ENCODE data around the gene GALNTL6. TPM values are rescaled to one million over a fixed set of nuclear protein-coding genes. Genes with fewer than 3 reads are reported as not detected.
"Not testable (repeated sequence)": the region's sequence is repeated elsewhere in the genome, so short reads cannot be mapped to it uniquely, and the experiment has no call there.

The GALNTL6 gene
- total and polyA plus RNA-seq, 2 experiments from 2014 or later = 0.38 to 0.40 TPM

- not testable (repeated sequence) for H3K79me2 ChIP-seq (replicated peaks; ENCODE audit: insufficient read depth); H3K9me2 ChIP-seq (ENCODE audit: insufficient read depth); DNase-seq (ENCODE audit: low spot score); H3K27me3 ChIP-seq (ENCODE audit: insufficient read depth); H3K4me1 ChIP-seq (ENCODE audit: insufficient read depth); H2AFZ ChIP-seq; H3K4me3 Mint-ChIP-seq; H3K27ac Mint-ChIP-seq; H4K20me1 ChIP-seq (replicated peaks; ENCODE audit: insufficient read depth); H3K27me3 Mint-ChIP-seq (ENCODE audit: insufficient read depth, low read depth, poor library complexity); H3K36me3 Mint-ChIP-seq (ENCODE audit: low read depth); H3K4me3 ChIP-seq; H3F3A ChIP-seq (replicated peaks; ENCODE audit: low read depth); H3K4me2 ChIP-seq; H3K27ac ChIP-seq (ENCODE audit: low read depth); H3K4me1 Mint-ChIP-seq; ATAC-seq; H3K36me3 ChIP-seq (ENCODE audit: insufficient read depth)
- peaks cover 36% of the 10 kb centered on the region for H3K9me3 Mint-ChIP-seq
Measured at GRCh38 chr4:172917403-172917802, 1104.2 kb downstream of the GALNTL6 start.

- no peaks in the 10 kb centered on the region for H4K20me1 ChIP-seq (replicated peaks; ENCODE audit: insufficient read depth)
- no peak for TF ChIP-seq POLR2AphosphoS5 (IDR thresholded peaks at IDR 0.05; ENCODE audit: low read depth)
- no peak for TF ChIP-seq CREB1 (CRISPR knock-in tag; IDR thresholded peaks at IDR 0.05; ENCODE audit: low read depth)
- no peak for TF ChIP-seq JUNB (IDR thresholded peaks at IDR 0.05; ENCODE audit: unreplicated experiment)
- TF ChIP-seq ZNF114 (CRISPR knock-in tag; IDR thresholded peaks at IDR 0.05) = no peak
- TF ChIP-seq CTCF (conservative IDR thresholded peaks at IDR 0.05; ENCODE audit: low read depth in 2 of 2) = no peak
- TF ChIP-seq EZH2phosphoT487 (IDR thresholded peaks at IDR 0.05; ENCODE audit: unreplicated experiment) = no peak
- no peak for TF ChIP-seq ZNF331 (CRISPR knock-in tag; IDR thresholded peaks at IDR 0.05; ENCODE audit: low read depth)
- H3F3A ChIP-seq (replicated peaks; ENCODE audit: low read depth) = no peaks in the 10 kb centered on the region
- ATAC-seq (no peak), DNase-seq (ENCODE audit: low spot score) (no peak)
- no peak overlapping the region for H3K4me3 ChIP-seq
- H2AFZ ChIP-seq = no peak overlapping the region
- no peaks in the 10 kb centered on the region for H3K27me3 ChIP-seq (ENCODE audit: insufficient read depth)
- H3K4me1 ChIP-seq (ENCODE audit: insufficient read depth) = peaks cover 2% of the 10 kb centered on the region; the same call in 1 of the 2 replicates
- H3K9me3 Mint-ChIP-seq = peaks cover 23% of the 10 kb centered on the region
- no peak overlapping the region for H3K4me2 ChIP-seq
- no peak overlapping the region for H3K27ac ChIP-seq (ENCODE audit: low read depth)
- no peaks in the 10 kb centered on the region for H3K79me2 ChIP-seq (replicated peaks; ENCODE audit: insufficient read depth)
- no peaks in the 10 kb centered on the region; the same call in 1 of the 2 replicates for H3K36me3 ChIP-seq (ENCODE audit: insufficient read depth)
- H3K27ac Mint-ChIP-seq = peak overlapping the region; percentile 83; the same call in 1 of the 2 replicates
- H3K4me3 Mint-ChIP-seq = no peak overlapping the region
- H3K9me2 ChIP-seq (ENCODE audit: insufficient read depth) = 0 out of 2 replicates have a peak, but pooled peaks cover 8% of the 10 kb centered on the region
- H3K27me3 Mint-ChIP-seq (ENCODE audit: insufficient read depth, low read depth, poor library complexity) = peaks cover 2% of the 10 kb centered on the region
- peaks cover under 1% of the 10 kb centered on the region; the same call in 2 of the 3 replicates for H3K4me1 Mint-ChIP-seq
- peaks cover 3% of the 10 kb centered on the region; the same call in 1 of the 3 replicates for H3K36me3 Mint-ChIP-seq (ENCODE audit: low read depth)
Measured at GRCh38 chr4:172919269-172919668, 1106.1 kb downstream of the GALNTL6 start.

GRCh38 chr4:172927096-172927814 is 1114.1 kb downstream of the GALNTL6 start:
- DNase-seq (ENCODE audit: low spot score) (no peak), ATAC-seq (no peak)
- H3K4me1 ChIP-seq (ENCODE audit: insufficient read depth) = peaks cover 3% of the 10 kb centered on the region; the same call in 1 of the 2 replicates
- H4K20me1 ChIP-seq (replicated peaks; ENCODE audit: insufficient read depth) = no peaks in the 10 kb centered on the region
- no peak for TF ChIP-seq ZNF331 (CRISPR knock-in tag; IDR thresholded peaks at IDR 0.05; ENCODE audit: low read depth)
- TF ChIP-seq EZH2 (IDR thresholded peaks at IDR 0.05; ENCODE audit: low read depth, unreplicated experiment) = no peak
- no peak for TF ChIP-seq JUNB (IDR thresholded peaks at IDR 0.05; ENCODE audit: unreplicated experiment)
- no peak for TF ChIP-seq POLR2AphosphoS5 (IDR thresholded peaks at IDR 0.05; ENCODE audit: low read depth)
- TF ChIP-seq CREB1 (CRISPR knock-in tag; IDR thresholded peaks at IDR 0.05; ENCODE audit: low read depth) = no peak
- TF ChIP-seq ZNF114 (CRISPR knock-in tag; IDR thresholded peaks at IDR 0.05) = no peak
- no peak for TF ChIP-seq NANOG (IDR thresholded peaks at IDR 0.05; ENCODE audit: borderline replicate concordance)
- no peak for TF ChIP-seq EZH2phosphoT487 (IDR thresholded peaks at IDR 0.05; ENCODE audit: unreplicated experiment)
- TF ChIP-seq CTCF (conservative IDR thresholded peaks at IDR 0.05; ENCODE audit: low read depth in 2 of 2) = no peak
- TF ChIP-seq STAT1 (IDR thresholded peaks at IDR 0.05; ENCODE audit: unreplicated experiment) = no peak
- H3K4me1 Mint-ChIP-seq = peaks cover 3% of the 10 kb centered on the region; the same call in 2 of the 3 replicates
- H3K27ac ChIP-seq (ENCODE audit: low read depth) = no peak overlapping the region
- peaks cover 21% of the 10 kb centered on the region for H3K9me2 ChIP-seq (ENCODE audit: insufficient read depth)
- no peak overlapping the region for H3K27ac Mint-ChIP-seq
- H3K27me3 ChIP-seq (ENCODE audit: insufficient read depth) = no peaks in the 10 kb centered on the region
- H3K9me3 Mint-ChIP-seq = no peaks in the 10 kb centered on the region; the same call in 2 of the 3 replicates
- H2AFZ ChIP-seq = no peak overlapping the region
- no peak overlapping the region for H3K4me3 ChIP-seq
- no peak overlapping the region for H3K4me2 ChIP-seq
- no peaks in the 10 kb centered on the region for H3K79me2 ChIP-seq (replicated peaks; ENCODE audit: insufficient read depth)
- H3F3A ChIP-seq (replicated peaks; ENCODE audit: low read depth) = no peaks in the 10 kb centered on the region
- H3K4me3 Mint-ChIP-seq = no peak overlapping the region
- no peaks in the 10 kb centered on the region for H3K36me3 Mint-ChIP-seq (ENCODE audit: low read depth)
- H3K36me3 ChIP-seq (ENCODE audit: insufficient read depth) = no peaks in the 10 kb centered on the region
- peaks cover 2% of the 10 kb centered on the region for H3K27me3 Mint-ChIP-seq (ENCODE audit: insufficient read depth, low read depth, poor library complexity)
